A549 (cell line): ENCODE data around the gene DTNA. TPM values are rescaled to one million over a fixed set of nuclear protein-coding genes. Genes with fewer than 3 reads are reported as not detected.

Source experiments
- ATAC-seq, 2 experiments: fragments of 200-7000 bp in 1 of 2; fragments of >200 bp in 1 of 2; cut with Nextera tagmentation in 1 of 2; cut with Tn5 transposase in 1 of 2; 3 replicates each; pipeline versions ENCODE4 v1.8.0 to v1.9.1; 2018 to 2020; ENCODE audit warnings: mild to moderate bottlenecking in 1 of 2, moderate library complexity in 1 of 2
- CTCF ChIA-PET: fragments of 300-600 bp; sonication (Branson Sonifier 250); formaldehyde crosslinking; extraction: SDS; loops from one replicate; lab custom pipeline; 2021; ENCODE audit warnings: antibody characterized with exemption, inconsistent platforms; lab: Yijun Ruan, JAX
- POLR2A ChIA-PET: fragments of 350-600 bp; formaldehyde crosslinking; extraction: SDS; loops from one replicate; lab custom pipeline; 2021; ENCODE audit warnings: antibody characterized with exemption, inconsistent platforms; lab: Yijun Ruan, JAX
- DNase-seq, 2 experiments: peaks; one replicate each; pipeline versions ENCODE4 v3.0.0 to v3.0.0-alpha.2; 2011 to 2016; ENCODE audit warnings: low read depth in 1 of 2, low spot score in 1 of 2
- FAIRE-seq: peaks from 2 replicates; lab custom pipeline; 2011; peaks lifted over from hg19 to GRCh38; lab: Jason Lieb, UNC
- H3K27ac ChIP-seq, 2 experiments: fragments of >200 bp; sonication (Bioruptor Twin); formaldehyde crosslinking; 3 replicates each; pipeline ENCODE4 v1.5.1; 2016 to 2017
- H3K4me1 ChIP-seq: fragments of >200 bp; sonication (Bioruptor Twin); formaldehyde crosslinking; 3 replicates; pipeline ENCODE4 v1.6.1; 2016
- H3K4me2 ChIP-seq: fragments of >200 bp; sonication (Bioruptor Twin); formaldehyde crosslinking; 3 replicates; pipeline ENCODE4 v1.6.1; 2016
- H3K4me3 ChIP-seq: fragments of >200 bp; sonication (Bioruptor Twin); formaldehyde crosslinking; 3 replicates; pipeline ENCODE4 v1.5.1; 2016
- H3K9me3 ChIP-seq: fragments of >200 bp; sonication (Bioruptor Twin); formaldehyde crosslinking; 3 replicates; pipeline ENCODE4 v1.6.1; 2016
- EHMT2 ChIP-seq: fragments of 200-600 bp; sonication (generic); IDR thresholded peaks from 2 replicates; pipeline ENCODE4 v1.6.1; 2016; ENCODE audit warnings: antibody characterized with exemption, low read depth, mild to moderate bottlenecking, moderate library complexity
- FOXS1 ChIP-seq: fragments of 250-450 bp; sonication (Bioruptor Pico); IDR thresholded peaks from 2 replicates; pipeline ENCODE4 v1.5.0; 2020; ENCODE audit warnings: mild to moderate bottlenecking, moderate library complexity
- HDAC2 ChIP-seq: fragments of 200-600 bp; sonication (generic); IDR thresholded peaks from 2 replicates; pipeline ENCODE4 v1.6.1; 2016
- HOXA7 ChIP-seq: fragments of 250-450 bp; sonication (Bioruptor Pico); IDR thresholded peaks from 2 replicates; pipeline ENCODE4 v1.5.0; 2020; ENCODE audit warnings: mild to moderate bottlenecking, moderate library complexity
- HOXB5 ChIP-seq: fragments of 250-450 bp; sonication (Bioruptor Pico); IDR thresholded peaks from 2 replicates; pipeline ENCODE4 v1.5.0; 2020; ENCODE audit warnings: mild to moderate bottlenecking, moderate library complexity
- MAFK ChIP-seq: fragments of 450-650 bp; IDR thresholded peaks from 2 replicates; pipeline ENCODE4 v1.6.1; 2014; ENCODE audit not compliant: partially characterized antibody
- POLR2AphosphoS2 ChIP-seq: conservative IDR thresholded peaks from 2 replicates; pipeline ENCODE4 v1.6.1; 2012; ENCODE audit warnings: low read length, improper control_type of control experiment, inconsistent platforms
- RFX5 ChIP-seq: fragments of 450-650 bp; IDR thresholded peaks from 2 replicates; pipeline ENCODE4 v1.7.1; 2014; ENCODE audit warnings: antibody characterized with exemption, mild to moderate bottlenecking, moderate library complexity
- RNF2 ChIP-seq: fragments of 200-600 bp; sonication (generic); IDR thresholded peaks from 2 replicates; pipeline ENCODE4 v1.6.1; 2016; ENCODE audit warnings: low read depth, mild to moderate bottlenecking, antibody characterized with exemption, moderate library complexity, borderline replicate concordance
- SMC3 ChIP-seq: fragments of >200 bp; sonication (Bioruptor Twin); formaldehyde crosslinking; IDR thresholded peaks from 3 replicates; pipeline ENCODE4 v1.6.1; 2018; ENCODE audit warnings: inconsistent platforms
- TP53 ChIP-seq: fragments of 250-450 bp; sonication (Bioruptor Pico); IDR thresholded peaks from 2 replicates; pipeline ENCODE4 v1.5.0; 2021; ENCODE audit warnings: mild to moderate bottlenecking, moderate library complexity
- ZFP36 ChIP-seq: fragments of 450-650 bp; IDR thresholded peaks from 2 replicates; pipeline ENCODE4 v1.6.1; 2014; ENCODE audit warnings: borderline replicate concordance; ENCODE audit not compliant: partially characterized antibody
- ZNF302 ChIP-seq: fragments of 250-450 bp; sonication (Bioruptor Pico); IDR thresholded peaks from 2 replicates; pipeline ENCODE4 v1.9.0; 2021; ENCODE audit warnings: inconsistent platforms, mild to moderate bottlenecking, moderate library complexity
- ZSCAN20 ChIP-seq: fragments of 250-450 bp; sonication (Bioruptor Pico); IDR thresholded peaks from 2 replicates; pipeline ENCODE4 v1.8.0; 2022; ENCODE audit warnings: mild to moderate bottlenecking, moderate library complexity
- WGBS: methylation state at CpG from one replicate; pipeline ENCODE4 v1.1.6; 2017; ENCODE audit errors: missing lambda C conversion rate; 5-methylcytosine and 5-hydroxymethylcytosine counted together
- polyA plus RNA-seq, 4 experiments: library from polyadenylated mRNA; depleted of rRNA in 3 of 4; stranded (reverse); fragments of >200 nt; fragmentation: RNase III in 1 of 4; extraction: RNeasy Plus Mini Kit Qiagen cat#74134 plus additional on column Dnase treatment in 1 of 4; gene quantifications; 2 replicates in 3 of 4; 3 replicates in 1 of 4; pipeline ENCODE4 v1.2.3, GENCODE V29; 2011 to 2017
- TF ChIP-seq, protein P1 (sequence below): IDR thresholded peaks from 2 replicates; pipeline ENCODE4 v1.6.1; 2012; ENCODE audit warnings: low read depth, borderline replicate concordance
- TF ChIP-seq, protein P2 (sequence below): IDR thresholded peaks from 2 replicates; pipeline ENCODE4 v1.6.1; 2012
- TF ChIP-seq, protein P3 (sequence below): fragments of 450-650 bp; IDR thresholded peaks from 2 replicates; pipeline ENCODE4 v1.6.1; 2014; ENCODE audit warnings: antibody characterized with exemption
- TF ChIP-seq, protein P4 (sequence below): fragments of >200 bp; sonication (Bioruptor Twin); formaldehyde crosslinking; IDR thresholded peaks from 3 replicates; pipeline ENCODE4 v1.6.1; 2016
- TF ChIP-seq, protein P5 (sequence below): fragments of >200 bp; sonication (Bioruptor Twin); formaldehyde crosslinking; IDR thresholded peaks from 2 replicates; pipeline ENCODE4 v1.6.1; 2016
- TF ChIP-seq, protein P6 (sequence below): fragments of 200-600 bp; sonication (generic); IDR thresholded peaks from 2 replicates; pipeline ENCODE4 v1.6.1; 2016; ENCODE audit warnings: antibody characterized with exemption, mild to moderate bottlenecking, moderate library complexity

The DTNA gene
- polyA plus RNA-seq, 2 of the 4 experiments (the other 2 are of a cell fraction): 0.12 TPM; not detected in 1

DNA sequence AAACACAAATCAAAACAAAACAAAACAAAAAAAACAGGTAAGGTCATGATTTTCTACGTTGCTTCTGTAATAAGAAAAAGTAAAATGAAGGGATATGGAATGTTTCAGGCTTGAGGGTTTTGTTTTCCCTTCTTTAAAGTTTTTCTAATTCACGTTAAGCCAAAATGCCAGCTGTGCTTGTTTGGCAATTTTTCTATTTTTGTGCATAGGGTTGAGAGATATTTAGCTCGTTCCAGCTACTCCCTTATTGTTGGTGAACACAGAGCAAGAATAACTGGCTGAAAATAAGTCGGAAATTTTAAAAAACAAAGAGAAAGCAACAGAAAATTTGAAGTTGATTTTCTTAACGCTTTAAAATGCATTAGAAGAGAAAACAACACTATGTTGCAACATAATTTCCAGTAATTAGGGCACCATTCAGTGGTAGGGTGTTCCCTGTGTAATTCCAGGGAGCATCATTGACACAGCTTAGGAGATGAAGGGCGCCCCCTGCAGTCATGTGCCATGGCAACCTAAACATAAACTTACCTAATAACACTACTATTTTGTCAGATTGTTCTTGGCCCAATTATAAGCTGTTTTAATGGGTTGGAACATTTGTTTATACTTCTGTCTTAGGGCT is 99.5 kb downstream of the DTNA start:
- CTCF ChIA-PET: no interaction called here
- Histone ChIP-seq H3K4me1 (no peaks in the 10 kb centered on the region), H3K4me2 (no peak overlapping the region), H3K9me3 (no peaks in the 10 kb centered on the region), H3K27ac (no peak overlapping the region), H3K4me3 (no peak overlapping the region)
- ATAC-seq: no peak
- WGBS: 13% methylated on average over 6 of the region's 6 CpGs
- peak in 1 of 2 experiments; percentile 39 for DNase-seq
- TF ChIP-seq FOXS1 (CRISPR knock-in tag) (no peak), POLR2AphosphoS2 (no peak), HDAC2 (no peak)
- TF ChIP-seq, protein P1, sequence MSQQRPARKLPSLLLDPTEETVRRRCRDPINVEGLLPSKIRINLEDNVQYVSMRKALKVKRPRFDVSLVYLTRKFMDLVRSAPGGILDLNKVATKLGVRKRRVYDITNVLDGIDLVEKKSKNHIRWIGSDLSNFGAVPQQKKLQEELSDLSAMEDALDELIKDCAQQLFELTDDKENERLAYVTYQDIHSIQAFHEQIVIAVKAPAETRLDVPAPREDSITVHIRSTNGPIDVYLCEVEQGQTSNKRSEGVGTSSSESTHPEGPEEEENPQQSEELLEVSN: no peak
- POLR2A ChIA-PET: no interaction called here
- FAIRE-seq: no peak

DNA sequence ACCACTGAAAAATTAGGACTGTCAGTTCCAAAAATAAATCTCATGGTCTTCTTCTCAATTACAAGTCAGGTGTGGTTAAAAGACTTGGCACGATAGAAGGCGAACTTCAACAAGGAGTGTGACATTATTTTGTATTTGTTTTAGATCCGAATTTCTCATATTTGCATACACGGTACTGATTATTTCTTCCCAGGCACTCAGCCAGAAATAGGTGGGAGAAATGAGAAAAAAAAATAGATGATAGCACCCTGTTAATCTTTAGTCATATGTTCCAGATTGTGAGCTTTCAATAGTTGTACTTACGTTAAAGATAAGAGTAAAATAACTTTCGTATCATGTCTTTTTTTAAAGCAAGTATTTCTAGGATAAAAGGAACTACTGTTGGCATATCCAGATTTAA is 106.1 kb downstream of the DTNA start:
- POLR2A ChIA-PET: no interaction called here
- 61% methylated on average over 6 of the region's 6 CpGs for WGBS
- FAIRE-seq: no peak

More for the DNA sequence above, 106.1 kb downstream of the DTNA start:
- TF ChIP-seq EHMT2 (no peak), RFX5 (no peak), HOXA7 (CRISPR knock-in tag) (no peak), SMC3 (no peak), MAFK (no peak), TP53 (CRISPR knock-in tag) (no peak), ZSCAN20 (CRISPR knock-in tag) (no peak), POLR2AphosphoS2 (no peak), FOXS1 (CRISPR knock-in tag) (no peak), RNF2 (no peak), HOXB5 (CRISPR knock-in tag) (no peak), ZNF302 (no peak), ZFP36 (no peak)
- TF ChIP-seq, protein P2, sequence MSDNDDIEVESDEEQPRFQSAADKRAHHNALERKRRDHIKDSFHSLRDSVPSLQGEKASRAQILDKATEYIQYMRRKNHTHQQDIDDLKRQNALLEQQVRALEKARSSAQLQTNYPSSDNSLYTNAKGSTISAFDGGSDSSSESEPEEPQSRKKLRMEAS: no peak
- TF ChIP-seq, protein P3, sequence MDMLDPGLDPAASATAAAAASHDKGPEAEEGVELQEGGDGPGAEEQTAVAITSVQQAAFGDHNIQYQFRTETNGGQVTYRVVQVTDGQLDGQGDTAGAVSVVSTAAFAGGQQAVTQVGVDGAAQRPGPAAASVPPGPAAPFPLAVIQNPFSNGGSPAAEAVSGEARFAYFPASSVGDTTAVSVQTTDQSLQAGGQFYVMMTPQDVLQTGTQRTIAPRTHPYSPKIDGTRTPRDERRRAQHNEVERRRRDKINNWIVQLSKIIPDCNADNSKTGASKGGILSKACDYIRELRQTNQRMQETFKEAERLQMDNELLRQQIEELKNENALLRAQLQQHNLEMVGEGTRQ: no peak
- TF ChIP-seq, protein P4, sequence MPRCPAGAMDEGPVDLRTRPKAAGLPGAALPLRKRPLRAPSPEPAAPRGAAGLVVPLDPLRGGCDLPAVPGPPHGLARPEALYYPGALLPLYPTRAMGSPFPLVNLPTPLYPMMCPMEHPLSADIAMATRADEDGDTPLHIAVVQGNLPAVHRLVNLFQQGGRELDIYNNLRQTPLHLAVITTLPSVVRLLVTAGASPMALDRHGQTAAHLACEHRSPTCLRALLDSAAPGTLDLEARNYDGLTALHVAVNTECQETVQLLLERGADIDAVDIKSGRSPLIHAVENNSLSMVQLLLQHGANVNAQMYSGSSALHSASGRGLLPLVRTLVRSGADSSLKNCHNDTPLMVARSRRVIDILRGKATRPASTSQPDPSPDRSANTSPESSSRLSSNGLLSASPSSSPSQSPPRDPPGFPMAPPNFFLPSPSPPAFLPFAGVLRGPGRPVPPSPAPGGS: no peak
- TF ChIP-seq, protein P1: no peak
- TF ChIP-seq, protein P5, sequence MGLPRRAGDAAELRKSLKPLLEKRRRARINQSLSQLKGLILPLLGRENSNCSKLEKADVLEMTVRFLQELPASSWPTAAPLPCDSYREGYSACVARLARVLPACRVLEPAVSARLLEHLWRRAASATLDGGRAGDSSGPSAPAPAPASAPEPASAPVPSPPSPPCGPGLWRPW: no peak
- TF ChIP-seq, protein P6, sequence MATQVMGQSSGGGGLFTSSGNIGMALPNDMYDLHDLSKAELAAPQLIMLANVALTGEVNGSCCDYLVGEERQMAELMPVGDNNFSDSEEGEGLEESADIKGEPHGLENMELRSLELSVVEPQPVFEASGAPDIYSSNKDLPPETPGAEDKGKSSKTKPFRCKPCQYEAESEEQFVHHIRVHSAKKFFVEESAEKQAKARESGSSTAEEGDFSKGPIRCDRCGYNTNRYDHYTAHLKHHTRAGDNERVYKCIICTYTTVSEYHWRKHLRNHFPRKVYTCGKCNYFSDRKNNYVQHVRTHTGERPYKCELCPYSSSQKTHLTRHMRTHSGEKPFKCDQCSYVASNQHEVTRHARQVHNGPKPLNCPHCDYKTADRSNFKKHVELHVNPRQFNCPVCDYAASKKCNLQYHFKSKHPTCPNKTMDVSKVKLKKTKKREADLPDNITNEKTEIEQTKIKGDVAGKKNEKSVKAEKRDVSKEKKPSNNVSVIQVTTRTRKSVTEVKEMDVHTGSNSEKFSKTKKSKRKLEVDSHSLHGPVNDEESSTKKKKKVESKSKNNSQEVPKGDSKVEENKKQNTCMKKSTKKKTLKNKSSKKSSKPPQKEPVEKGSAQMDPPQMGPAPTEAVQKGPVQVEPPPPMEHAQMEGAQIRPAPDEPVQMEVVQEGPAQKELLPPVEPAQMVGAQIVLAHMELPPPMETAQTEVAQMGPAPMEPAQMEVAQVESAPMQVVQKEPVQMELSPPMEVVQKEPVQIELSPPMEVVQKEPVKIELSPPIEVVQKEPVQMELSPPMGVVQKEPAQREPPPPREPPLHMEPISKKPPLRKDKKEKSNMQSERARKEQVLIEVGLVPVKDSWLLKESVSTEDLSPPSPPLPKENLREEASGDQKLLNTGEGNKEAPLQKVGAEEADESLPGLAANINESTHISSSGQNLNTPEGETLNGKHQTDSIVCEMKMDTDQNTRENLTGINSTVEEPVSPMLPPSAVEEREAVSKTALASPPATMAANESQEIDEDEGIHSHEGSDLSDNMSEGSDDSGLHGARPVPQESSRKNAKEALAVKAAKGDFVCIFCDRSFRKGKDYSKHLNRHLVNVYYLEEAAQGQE: no peak
- DNase-seq (no peak), ATAC-seq (no peak)
- CTCF ChIA-PET: no interaction called here
- H3K4me1 ChIP-seq: no peaks in the 10 kb centered on the region
- H3K4me2 ChIP-seq: no peak overlapping the region
- H3K9me3 ChIP-seq: no peaks in the 10 kb centered on the region
- no peak overlapping the region for H3K27ac ChIP-seq
- no peak overlapping the region for H3K4me3 ChIP-seq
